Activated CD4-positive, alpha-beta T cell treated with anti-CD3 and anti-CD28 coated beads for 36 hours (primary cell): ENCODE data around the gene GJA10. TPM values are rescaled to one million over a fixed set of nuclear protein-coding genes. Genes with fewer than 3 reads are reported as not detected.
"Not testable (repeated sequence)": the region's sequence is repeated elsewhere in the genome, so short reads cannot be mapped to it uniquely, and the experiment has no call there.

Experiments used
- ATAC-seq: fragments of 200-7000 bp; cut with Tn5 transposase; one replicate; pipeline ENCODE4 v1.10.0; 2021; ENCODE audit warnings: mild to moderate bottlenecking, moderate library complexity
- CTCF ChIA-PET: fragments of 350-600 bp; sonication (Branson Sonifier 250); formaldehyde crosslinking; loops from one replicate; lab custom pipeline; 2021; ENCODE audit warnings: antibody characterized with exemption; lab: Charles Lee
- POLR2A ChIA-PET: fragments of 350-600 bp; sonication (Branson Sonifier 250); formaldehyde crosslinking; loops from one replicate; lab custom pipeline; 2021; ENCODE audit warnings: antibody characterized with exemption, inconsistent platforms; lab: Charles Lee
- DNase-seq: peaks from one replicate; pipeline ENCODE4 v3.0.0-alpha.2; 2020
- H3K27ac Mint-ChIP-seq: one replicate; pipeline ENCODE4 v1.8.0; 2021; ENCODE audit warnings: mixed read lengths
- H3K27me3 Mint-ChIP-seq: one replicate; pipeline ENCODE4 v1.8.0; 2021; ENCODE audit warnings: mixed read lengths
- H3K36me3 Mint-ChIP-seq: one replicate; pipeline ENCODE4 v1.8.0; 2021; ENCODE audit warnings: low read depth, mixed read lengths
- H3K4me1 Mint-ChIP-seq: one replicate; pipeline ENCODE4 v1.8.0; 2021; ENCODE audit warnings: mixed read lengths
- H3K4me3 Mint-ChIP-seq: one replicate; pipeline ENCODE4 v1.8.0; 2021; ENCODE audit warnings: mild to moderate bottlenecking, moderate library complexity, mixed read lengths
- H3K9me3 Mint-ChIP-seq: one replicate; pipeline ENCODE4 v1.8.0; 2021; ENCODE audit warnings: low read depth, mixed read lengths
- intact Hi-C, 2 experiments: fragments of 100-400 bp; cut with DNase I in 1 of 2; cut with micrococcal nuclease in 1 of 2; formaldehyde crosslinking; loops; one replicate each; pipeline versions ENCODE4 v1.14.2 to v1.15.1; 2022 to 2024; cut with DNase I, micrococcal nuclease
- total RNA-seq, 2 experiments: library from RNA; stranded (reverse); gene quantifications; one replicate each; pipeline ENCODE4 v1.2.3, GENCODE V29; 2021

The GJA10 gene
- total RNA-seq = not detected

GRCh38 chr6:89894169-89894568, at the start of gene GJA10:
Gene GJA10, plus strand, starts transcription at chr6:89894469. Its CDS starts 0 bp downstream, at chr6:89894469.
- ATAC-seq = no peak
- DNase-seq = no peak
- Mint-ChIP-seq H3K36me3 (no peaks in the 10 kb centered on the region), H3K27me3 (peaks cover 27% of the 10 kb centered on the region), H3K27ac (no peak within 1 kb of the TSS), H3K9me3 (no peaks in the 10 kb centered on the region), H3K4me1 (peaks cover 5% of the 10 kb centered on the region), H3K4me3 (no peak within 1 kb of the TSS)
- intact Hi-C loops = no loop called here
- ChIA-PET POLR2A (no interaction called here), CTCF (no interaction called here)

- H3K9me3 Mint-ChIP-seq, DNase-seq, H3K27ac Mint-ChIP-seq, H3K27me3 Mint-ChIP-seq, intact Hi-C loops, H3K4me3 Mint-ChIP-seq, ATAC-seq, POLR2A ChIA-PET: not testable (repeated sequence)
- CTCF ChIA-PET = interaction anchor here (0.6 kb wide), 1 partner anchor 251 kb away, joined by 3 read pairs; no protein-coding TSS in a partner anchor
- peaks cover 18% of the 10 kb centered on the region for H3K4me1 Mint-ChIP-seq
- peaks cover 31% of the 10 kb centered on the region for H3K36me3 Mint-ChIP-seq
Measured at GRCh38 chr6:89847513-89847912, 46.8 kb upstream of the GJA10 start.

- Mint-ChIP-seq H3K27ac (no peak overlapping the region), H3K4me3 (no peak overlapping the region), H3K36me3 (peaks cover 62% of the 10 kb centered on the region), H3K9me3 (no peaks in the 10 kb centered on the region), H3K4me1 (peaks cover 7% of the 10 kb centered on the region), H3K27me3 (no peaks in the 10 kb centered on the region)
- intact Hi-C loops = no loop called here
- DNase-seq (no peak), ATAC-seq (no peak)
- POLR2A ChIA-PET = no interaction called here
- CTCF ChIA-PET = no interaction called here
Measured at GRCh38 chr6:89853068-89853467, 41.2 kb upstream of the GJA10 start.

- Mint-ChIP-seq H3K4me3 (no peak overlapping the region), H3K27me3 (no peaks in the 10 kb centered on the region), H3K36me3 (peaks cover 72% of the 10 kb centered on the region), H3K9me3 (no peaks in the 10 kb centered on the region), H3K4me1 (peaks cover 14% of the 10 kb centered on the region), H3K27ac (no peak overlapping the region)
- POLR2A ChIA-PET = interaction anchor here (0.6 kb wide), 1 partner anchor 29 kb away, joined by 3 read pairs; no protein-coding TSS in a partner anchor
- ATAC-seq = no peak
- CTCF ChIA-PET = no interaction called here
- DNase-seq = no peak
- intact Hi-C loops = no loop called here
Measured at GRCh38 chr6:89858041-89858440, 36.2 kb upstream of the GJA10 start.

- Mint-ChIP-seq H3K4me3 (no peak overlapping the region), H3K4me1 (peaks cover 14% of the 10 kb centered on the region), H3K27ac (peak overlapping the region; percentile 24), H3K9me3 (no peaks in the 10 kb centered on the region), H3K36me3 (peaks cover 75% of the 10 kb centered on the region), H3K27me3 (no peaks in the 10 kb centered on the region)
- ChIA-PET CTCF (interaction anchor here (1.2 to 1.3 kb wide), 2 partner anchors 55 to 80 kb away, joined by 3 read pairs; no protein-coding TSS in a partner anchor), POLR2A (interaction anchor here (0.6 kb wide), 1 partner anchor 11 kb away, joined by 4 read pairs; no protein-coding TSS in a partner anchor)
- ATAC-seq (peak; percentile 84), DNase-seq (peak; percentile 20)
- intact Hi-C loops = no loop called here
Measured at GRCh38 chr6:89859744-89860143, 34.5 kb upstream of the GJA10 start.

GRCh38 chr6:89862273-89862672, 32.0 kb upstream of the GJA10 start:
- POLR2A ChIA-PET = interaction anchor here (0.6 kb wide), 1 partner anchor 247 kb away, joined by 4 read pairs; no protein-coding TSS in a partner anchor
- CTCF ChIA-PET = no interaction called here
- peak overlapping the region; percentile 23 for H3K27ac Mint-ChIP-seq

GRCh38 chr6:89862698-89863097, 31.6 kb upstream of the GJA10 start:
- H3K9me3 Mint-ChIP-seq = peaks cover 4% of the 10 kb centered on the region
- CTCF ChIA-PET = no interaction called here
- ATAC-seq = no peak

More at GRCh38 chr6:89862273-89862672, 32.0 kb upstream of the GJA10 start:
- Mint-ChIP-seq H3K4me3 (no peak overlapping the region), H3K27me3 (no peaks in the 10 kb centered on the region), H3K36me3 (peaks cover 72% of the 10 kb centered on the region), H3K4me1 (peaks cover 14% of the 10 kb centered on the region), H3K9me3 (peaks cover 4% of the 10 kb centered on the region)
- intact Hi-C loops = no loop called here
- DNase-seq (no peak), ATAC-seq (no peak)

GRCh38 chr6:89866024-89866678, 28.1 kb upstream of the GJA10 start:
- no peak overlapping the region for H3K4me3 Mint-ChIP-seq
- intact Hi-C loops = no loop called here
- CTCF ChIA-PET = no interaction called here
- H3K9me3 Mint-ChIP-seq = peaks cover 4% of the 10 kb centered on the region
- H3K4me1 Mint-ChIP-seq = peaks cover 8% of the 10 kb centered on the region
- ATAC-seq (no peak), DNase-seq (no peak)
- POLR2A ChIA-PET = no interaction called here
- H3K27ac Mint-ChIP-seq = no peak overlapping the region
- H3K27me3 Mint-ChIP-seq = no peaks in the 10 kb centered on the region
- peaks cover 76% of the 10 kb centered on the region for H3K36me3 Mint-ChIP-seq

More at GRCh38 chr6:89862698-89863097, 31.6 kb upstream of the GJA10 start:
- Mint-ChIP-seq H3K36me3 (peaks cover 76% of the 10 kb centered on the region), H3K27me3 (no peaks in the 10 kb centered on the region), H3K4me1 (peaks cover 14% of the 10 kb centered on the region), H3K4me3 (no peak overlapping the region), H3K27ac (no peak overlapping the region)
- POLR2A ChIA-PET = no interaction called here
- DNase-seq = no peak
- intact Hi-C loops = no loop called here

- ChIA-PET CTCF (interaction anchor here (0.5 to 1.0 kb wide), 5 partner anchors 24 to 1097 kb away, joined by 3 to 5 read pairs (median 3); no protein-coding TSS in a partner anchor), POLR2A (interaction anchor here (0.7 kb wide), 1 partner anchor 18 kb away, joined by 3 read pairs; no protein-coding TSS in a partner anchor)
- Mint-ChIP-seq H3K27me3 (no peaks in the 10 kb centered on the region), H3K4me1 (peaks cover 4% of the 10 kb centered on the region), H3K36me3 (peaks cover 28% of the 10 kb centered on the region), H3K9me3 (no peaks in the 10 kb centered on the region), H3K4me3 (no peak overlapping the region), H3K27ac (no peak overlapping the region)
- DNase-seq (no peak), ATAC-seq (peak; percentile 33)
- intact Hi-C loops = no loop called here
Measured at GRCh38 chr6:89873721-89874120, 20.5 kb upstream of the GJA10 start.

GRCh38 chr6:89874438-89874837, 19.8 kb upstream of the GJA10 start:
- Mint-ChIP-seq H3K27me3 (no peaks in the 10 kb centered on the region), H3K36me3 (peaks cover 26% of the 10 kb centered on the region), H3K27ac (no peak overlapping the region), H3K4me1 (peaks cover 4% of the 10 kb centered on the region), H3K9me3 (no peaks in the 10 kb centered on the region), H3K4me3 (no peak overlapping the region)
- CTCF ChIA-PET = interaction anchor here (1.0 kb wide), 1 partner anchor 23 kb away, joined by 5 read pairs; no protein-coding TSS in a partner anchor
- no peak for ATAC-seq
- POLR2A ChIA-PET = no interaction called here
- DNase-seq = no peak
- intact Hi-C loops = no loop called here

- Mint-ChIP-seq H3K36me3 (no peaks in the 10 kb centered on the region), H3K27me3 (peaks cover 8% of the 10 kb centered on the region), H3K9me3 (no peaks in the 10 kb centered on the region), H3K4me3 (no peak overlapping the region), H3K27ac (no peak overlapping the region), H3K4me1 (peaks cover 8% of the 10 kb centered on the region)
- ChIA-PET CTCF (interaction anchor here (0.6 kb wide), 1 partner anchor 435 kb away, joined by 4 read pairs; no protein-coding TSS in a partner anchor), POLR2A (no interaction called here)
- ATAC-seq (no peak), DNase-seq (no peak)
- intact Hi-C loops = no loop called here
Measured at GRCh38 chr6:89886378-89887120, 7.7 kb upstream of the GJA10 start.
